Nephron (organoid): ENCODE measurements around the gene CORO7.
A peak's percentile ranks its signal among the peaks of the same experiment; 100 is the strongest.

Experiments used
- H3K27ac Mint-ChIP-seq, 3 experiments: 2 replicates each; pipeline ENCODE4 v1.8.0; 2020; ENCODE audit warnings: mixed read lengths in 3 of 3, mild to moderate bottlenecking in 2 of 3, moderate library complexity in 1 of 3
- H3K27me3 Mint-ChIP-seq: 2 replicates; pipeline ENCODE4 v1.8.0; 2021; ENCODE audit warnings: low read depth, mild to moderate bottlenecking, moderate library complexity, mixed read lengths
- H3K36me3 Mint-ChIP-seq: 2 replicates; pipeline ENCODE4 v1.8.0; 2020; ENCODE audit warnings: low read depth, mixed read lengths
- H3K4me1 Mint-ChIP-seq: 2 replicates; pipeline ENCODE4 v1.8.0; 2020; ENCODE audit warnings: mixed read lengths
- H3K4me3 Mint-ChIP-seq, 3 experiments: 2 replicates each; pipeline ENCODE4 v1.8.0; 2020; ENCODE audit warnings: mild to moderate bottlenecking in 3 of 3, mixed read lengths in 3 of 3, moderate library complexity in 2 of 3
- H3K9me3 Mint-ChIP-seq: 2 replicates; pipeline ENCODE4 v1.8.0; 2020; ENCODE audit warnings: mixed read lengths
- CTCF ChIP-seq, 3 experiments: fragments of 200-600 bp; sonication (generic); IDR thresholded peaks; one replicate each; pipeline ENCODE4 v1.5.0; 2021; ENCODE audit warnings: antibody characterized with exemption in 3 of 3; ENCODE audit not compliant: unreplicated experiment in 3 of 3

CORO7 gene

DNA sequence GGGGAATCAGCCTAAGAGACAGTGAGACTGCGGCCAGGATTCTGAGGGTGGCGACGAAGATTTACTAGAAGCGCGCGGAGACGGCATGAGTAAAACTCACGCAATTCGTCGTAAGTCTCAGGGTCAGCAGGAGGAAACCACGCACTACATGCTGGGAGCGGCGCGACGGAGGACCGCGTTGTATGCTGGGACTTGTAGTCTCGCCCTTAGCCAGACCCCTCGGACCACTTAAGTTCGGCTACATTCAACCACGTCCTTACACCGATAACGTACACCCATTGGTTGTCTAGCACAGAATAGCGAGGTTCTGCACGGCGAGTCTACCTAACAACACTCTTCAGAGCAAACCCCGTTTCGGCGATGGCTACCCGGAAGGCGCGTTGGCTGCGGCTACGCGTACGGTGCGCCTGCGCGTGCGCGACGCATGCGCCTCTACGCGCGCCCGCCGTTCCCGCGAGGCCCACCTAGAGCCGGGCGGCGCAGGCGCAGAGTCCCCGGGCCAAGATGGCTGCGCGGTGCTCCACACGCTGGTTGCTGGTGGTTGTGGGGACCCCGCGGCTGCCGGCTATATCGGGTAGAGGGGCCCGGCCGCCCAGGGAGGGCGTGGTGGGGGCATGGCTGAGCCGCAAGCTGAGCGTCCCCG lies 9.1 kb upstream of the CORO7 start, which contains the start of gene DNAJA3:
Gene DNAJA3, plus strand, starts transcription at position 491 of the 643 bp plus-strand sequence. Its CDS starts 14 bp downstream, at position 505.
- H3K27me3 Mint-ChIP-seq: peaks cover under 1% of the 10 kb centered on the region
- H3K4me3 Mint-ChIP-seq: peak within 1 kb of the TSS; percentile 92 to 97 (median 94)
- peaks cover 8% of the 10 kb centered on the region for H3K36me3 Mint-ChIP-seq
- peak within 1 kb of the TSS; percentile 99 to 100 (median 100) for H3K27ac Mint-ChIP-seq
- H3K4me1 Mint-ChIP-seq: peaks cover 20% of the 10 kb centered on the region
- no peak for TF ChIP-seq CTCF (IDR thresholded peaks at IDR 0.05; ENCODE audit: unreplicated experiment in 3 of 3)
- H3K9me3 Mint-ChIP-seq: no peaks in the 10 kb centered on the region

GRCh38 chr16:4420505-4421105 lies 4.2 kb upstream of the CORO7 start:
- peak overlapping the region in 2 of 3 experiments; percentile 19 to 33 for H3K27ac Mint-ChIP-seq
- peaks cover 8% of the 10 kb centered on the region for H3K27me3 Mint-ChIP-seq
- H3K4me1 Mint-ChIP-seq: peaks cover 8% of the 10 kb centered on the region
- H3K4me3 Mint-ChIP-seq: peak overlapping the region in 2 of 3 experiments; percentile 5 to 38
- no peak for TF ChIP-seq CTCF (IDR thresholded peaks at IDR 0.05; ENCODE audit: unreplicated experiment in 3 of 3)
- no peaks in the 10 kb centered on the region for H3K36me3 Mint-ChIP-seq
- H3K9me3 Mint-ChIP-seq: no peaks in the 10 kb centered on the region

DNA sequence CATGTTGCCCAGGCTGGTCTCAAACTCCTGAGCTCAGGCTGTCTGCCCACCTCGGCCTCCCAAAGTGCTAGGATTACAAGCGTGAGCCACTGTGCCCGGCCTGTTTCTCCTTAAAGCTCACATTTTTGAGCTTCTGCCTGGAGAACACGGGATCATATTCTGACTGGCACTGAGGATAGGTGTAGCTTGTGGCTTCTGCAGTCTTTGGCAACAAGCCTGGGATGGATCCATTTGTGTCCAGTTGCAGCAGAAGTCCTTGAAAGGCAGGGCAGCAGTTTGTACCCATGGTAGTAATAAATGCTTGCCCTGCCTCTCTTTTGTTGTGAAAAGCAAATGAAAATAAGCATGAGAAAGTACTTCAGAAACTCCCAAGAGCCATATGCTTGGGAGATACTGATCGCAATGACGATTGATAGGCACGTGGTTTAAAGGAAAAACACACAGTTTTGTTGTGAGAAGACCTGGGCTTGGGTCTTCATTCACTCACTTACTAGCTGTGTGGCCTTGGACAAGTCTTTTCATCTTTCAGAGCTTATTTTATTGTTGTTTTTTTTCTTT lies 3.1 kb upstream of the CORO7 start:
- Mint-ChIP-seq H3K27me3 (peaks cover 8% of the 10 kb centered on the region), H3K4me3 (no peak overlapping the region), H3K36me3 (no peaks in the 10 kb centered on the region)

GRCh38 chr16:4415538-4416199 lies 727 bp downstream of the CORO7 start:
- Mint-ChIP-seq H3K36me3 (no peaks in the 10 kb centered on the region), H3K27ac (peak overlapping the region; percentile 8 to 54 (median 14)), H3K9me3 (no peaks in the 10 kb centered on the region), H3K27me3 (peaks cover 8% of the 10 kb centered on the region), H3K4me1 (peaks cover 41% of the 10 kb centered on the region), H3K4me3 (peak overlapping the region; percentile 92 to 97 (median 93))
- TF ChIP-seq CTCF (IDR thresholded peaks at IDR 0.05; ENCODE audit: unreplicated experiment in 3 of 3): no peak

More for the DNA sequence above, 3.1 kb upstream of the CORO7 start:
- TF ChIP-seq CTCF (IDR thresholded peaks at IDR 0.05; ENCODE audit: unreplicated experiment in 3 of 3): no peak
- Mint-ChIP-seq H3K27ac (no peak overlapping the region), H3K4me1 (peaks cover 14% of the 10 kb centered on the region), H3K9me3 (no peaks in the 10 kb centered on the region)

GRCh38 chr16:4414187-4414917 lies 2.0 kb downstream of the CORO7 start:
- H3K27me3 Mint-ChIP-seq: peaks cover 4% of the 10 kb centered on the region
- TF ChIP-seq CTCF (IDR thresholded peaks at IDR 0.05; ENCODE audit: unreplicated experiment in 3 of 3): no peak
- H3K4me1 Mint-ChIP-seq: peaks cover 48% of the 10 kb centered on the region
- H3K36me3 Mint-ChIP-seq: no peaks in the 10 kb centered on the region
- no peaks in the 10 kb centered on the region for H3K9me3 Mint-ChIP-seq
- peak overlapping the region in 1 of 3 experiments; percentile 52 for H3K27ac Mint-ChIP-seq
- H3K4me3 Mint-ChIP-seq: peak overlapping the region; percentile 73 to 97 (median 92)
